CMK (cell line): ENCODE results near the gene STOX2.

ENCODE experiments used
- DNase-seq: peaks from one replicate; pipeline ENCODE4 v3.0.0-alpha.2; 2010; ENCODE audit warnings: low read depth

Gene STOX2

DNA sequence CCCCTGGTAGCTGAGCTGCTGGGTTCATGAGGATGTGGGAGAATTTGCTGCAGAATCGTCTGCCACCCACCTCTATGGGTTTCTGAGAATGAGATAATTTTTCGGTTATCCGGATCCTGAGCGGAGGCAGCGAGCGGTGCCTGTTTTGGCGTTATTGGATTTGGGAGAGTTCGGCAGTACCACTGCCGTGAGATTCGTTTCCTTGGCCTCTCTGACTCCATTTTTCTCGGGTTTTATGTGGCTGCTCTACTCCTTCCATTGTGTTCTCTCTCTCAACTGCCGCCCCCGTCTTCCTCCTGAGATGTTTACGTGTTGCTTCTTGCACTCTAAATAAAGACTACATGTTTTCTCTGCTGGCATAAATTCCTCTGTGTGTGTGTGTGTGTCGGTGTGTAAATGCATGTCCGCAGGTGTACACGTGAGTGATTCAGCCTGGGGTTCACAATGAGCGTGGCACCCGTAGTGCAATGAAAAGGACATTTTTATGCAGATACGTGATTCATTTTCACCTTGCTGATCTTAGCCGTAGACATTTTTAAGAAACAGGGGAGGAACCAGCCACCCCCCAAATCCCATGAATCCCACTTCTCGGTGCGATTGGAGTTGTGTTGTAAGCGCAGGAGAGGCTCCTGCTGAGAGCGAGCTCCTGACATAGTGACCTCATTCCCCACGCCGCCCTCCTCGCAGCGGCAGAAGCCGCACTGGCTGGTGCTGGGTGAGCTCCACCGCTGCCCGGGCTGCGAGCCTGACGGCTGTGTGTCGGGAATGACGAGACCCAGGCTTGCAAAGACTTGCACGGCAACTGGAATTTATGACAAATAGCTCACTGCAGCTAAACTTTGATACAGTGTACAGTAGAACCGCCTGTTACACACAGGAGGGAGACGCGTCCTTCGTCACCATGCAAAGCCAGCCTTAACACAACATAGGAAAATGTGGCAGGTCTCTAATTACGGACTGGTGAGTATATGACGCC, 82.2 kb downstream of the STOX2 start:
- no peak for DNase-seq

DNA sequence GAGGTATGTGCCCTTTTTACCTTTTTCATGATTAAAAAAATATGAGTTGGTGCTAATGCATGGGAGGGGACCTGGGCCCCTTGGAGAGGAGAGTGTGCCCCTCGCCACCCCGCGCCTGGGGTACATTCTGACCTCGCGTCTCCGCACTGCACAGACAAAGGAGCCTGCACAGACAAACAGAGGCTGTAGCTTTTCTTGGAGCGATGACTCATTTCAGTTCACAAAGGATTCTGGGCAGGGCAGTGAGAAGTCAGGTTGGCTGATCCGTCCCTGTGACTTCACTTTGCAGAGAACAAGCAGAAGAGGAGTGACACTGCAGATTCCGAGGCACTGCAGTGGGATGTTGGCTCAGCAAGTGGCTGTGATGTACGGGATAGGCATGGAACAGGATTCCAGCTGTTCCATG, 82.9 kb downstream of the STOX2 start:
- no peak for DNase-seq

DNA sequence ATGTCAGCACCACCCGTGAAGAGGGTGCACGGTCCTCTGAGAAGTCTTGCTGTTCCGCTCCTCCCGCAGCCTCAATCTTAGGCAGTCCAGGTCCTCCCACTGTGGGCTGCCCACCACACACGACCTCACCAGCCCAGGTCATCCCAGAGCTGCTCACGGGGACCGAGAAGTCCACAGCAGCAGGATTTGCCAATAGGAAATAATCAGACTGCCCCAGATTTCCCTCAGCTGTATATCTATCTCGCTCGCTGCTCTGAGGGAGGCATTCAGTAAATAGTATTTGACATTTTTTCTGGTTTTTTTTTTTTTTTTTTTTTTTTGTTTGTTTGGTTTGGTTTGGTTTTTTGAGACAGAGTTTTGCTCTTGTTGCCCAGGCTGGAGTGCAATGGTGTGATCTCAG, 83.8 kb downstream of the STOX2 start:
- no peak for DNase-seq

DNA sequence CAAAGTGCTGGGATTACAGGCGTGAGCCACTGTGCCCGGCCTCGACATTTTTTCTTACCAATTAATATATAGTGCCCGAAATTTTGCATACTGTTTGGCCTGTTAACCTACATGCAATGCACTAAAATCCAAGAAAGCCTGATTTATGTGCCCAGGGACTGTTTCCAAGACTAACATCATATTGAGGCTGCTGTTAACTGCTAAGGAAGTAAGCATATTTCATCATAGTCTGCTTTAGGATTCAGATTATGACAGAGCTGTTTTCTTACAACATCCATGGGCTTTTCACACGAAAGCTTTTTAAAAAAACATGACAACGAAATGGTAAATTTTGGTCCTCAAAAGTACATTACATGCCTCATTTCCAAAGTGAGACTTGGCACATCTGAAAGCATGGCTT, 84.4 kb downstream of the STOX2 start:
- no peak for DNase-seq

DNA sequence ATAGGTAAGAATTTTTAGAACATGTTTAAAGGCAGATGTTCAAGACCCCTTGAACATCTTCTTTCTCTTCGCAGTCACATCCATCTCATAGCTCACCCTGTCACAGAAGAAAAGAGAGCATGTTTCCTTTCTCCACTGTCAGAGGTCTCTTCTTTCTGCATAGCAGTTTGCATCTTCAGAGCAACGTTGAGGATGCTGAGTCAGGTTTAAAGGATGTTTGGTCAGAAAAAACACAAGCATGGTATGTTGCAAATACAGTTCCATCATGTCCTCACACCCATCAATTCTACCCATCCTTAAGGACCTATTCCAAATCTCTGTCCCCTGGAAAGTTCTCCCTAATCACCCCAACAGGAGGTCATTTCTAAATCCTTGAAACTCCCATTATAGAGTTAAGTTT, 84.8 kb downstream of the STOX2 start:
- DNase-seq: no peak

DNA sequence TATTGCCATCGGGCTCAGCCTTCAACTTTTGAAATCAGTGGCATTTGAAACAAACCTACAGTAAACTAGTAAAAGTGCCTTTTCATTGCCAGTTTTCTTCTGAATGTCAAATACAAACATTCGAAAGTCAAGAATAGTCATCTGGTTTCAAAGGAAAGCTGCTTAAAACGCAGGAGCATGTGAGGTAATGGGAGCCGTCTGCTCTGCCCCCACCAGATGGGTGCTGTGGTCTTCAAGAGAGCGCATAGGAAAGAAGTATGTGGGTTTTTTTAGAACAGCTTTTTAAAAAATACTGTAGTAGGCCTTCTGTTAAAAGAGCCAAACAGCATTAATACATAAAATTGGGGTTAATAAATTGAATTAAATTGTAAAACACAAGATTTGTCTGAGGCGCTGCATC, 88.6 kb downstream of the STOX2 start:
- DNase-seq: no peak

DNA sequence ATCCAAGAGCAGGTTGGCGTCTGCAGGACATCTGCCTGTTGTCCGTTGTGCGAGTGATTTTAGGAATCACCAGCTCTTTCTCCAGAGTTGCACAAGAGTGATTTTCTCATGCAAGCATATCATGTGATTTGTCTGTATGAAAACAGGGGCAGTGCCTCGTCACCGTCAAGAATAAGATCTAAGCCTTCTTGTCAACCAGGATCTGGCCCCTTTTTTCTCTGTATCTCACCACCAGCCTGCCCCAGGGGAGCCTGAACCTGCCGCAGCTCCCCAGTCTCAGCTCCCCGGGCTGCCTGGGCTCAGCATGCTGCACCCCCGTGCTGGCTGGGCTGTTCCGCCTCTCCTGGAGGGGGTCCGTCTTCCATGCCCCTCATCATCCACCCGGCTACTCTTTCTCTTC, 90.5 kb downstream of the STOX2 start:
- no peak for DNase-seq

DNA sequence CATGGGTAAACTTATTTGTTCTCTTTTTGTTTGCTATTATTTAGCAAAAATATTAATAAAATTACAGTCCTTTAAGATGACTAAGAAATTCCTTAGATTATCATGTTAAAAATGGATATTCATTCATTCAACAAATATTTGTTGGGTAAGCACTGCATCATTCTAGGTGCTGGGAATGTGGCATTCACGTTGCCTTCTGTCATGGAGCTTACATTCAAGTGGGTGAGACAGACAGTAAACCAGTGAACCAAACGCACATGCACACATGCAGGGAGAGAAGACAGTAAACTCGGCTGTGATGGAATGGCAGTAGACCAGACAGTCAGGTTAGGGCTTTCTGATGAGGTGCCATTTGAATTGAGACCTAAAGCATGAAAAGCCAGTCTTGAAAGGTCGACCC, 91.8 kb downstream of the STOX2 start:
- no peak for DNase-seq

DNA sequence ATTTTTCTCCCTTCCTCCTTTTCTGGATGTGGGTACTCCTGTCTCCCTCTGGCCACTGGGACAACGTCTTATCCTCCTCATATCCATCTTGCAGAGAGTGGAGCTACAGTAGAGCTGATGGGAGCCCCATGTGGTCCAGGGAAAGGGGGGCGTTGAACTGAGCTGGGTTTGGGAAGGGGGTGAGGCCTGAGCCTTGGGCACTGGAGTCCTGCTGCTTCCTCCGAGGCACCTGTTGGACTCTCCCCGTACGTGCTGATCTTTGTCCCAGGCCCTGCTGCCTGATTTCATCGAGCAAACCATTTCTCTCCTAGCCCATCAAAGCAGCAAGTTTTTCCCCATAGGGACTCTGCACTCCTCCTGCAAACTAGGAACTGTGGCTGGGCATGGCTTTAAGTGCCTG, 94.3 kb downstream of the STOX2 start:
- DNase-seq: no peak

DNA sequence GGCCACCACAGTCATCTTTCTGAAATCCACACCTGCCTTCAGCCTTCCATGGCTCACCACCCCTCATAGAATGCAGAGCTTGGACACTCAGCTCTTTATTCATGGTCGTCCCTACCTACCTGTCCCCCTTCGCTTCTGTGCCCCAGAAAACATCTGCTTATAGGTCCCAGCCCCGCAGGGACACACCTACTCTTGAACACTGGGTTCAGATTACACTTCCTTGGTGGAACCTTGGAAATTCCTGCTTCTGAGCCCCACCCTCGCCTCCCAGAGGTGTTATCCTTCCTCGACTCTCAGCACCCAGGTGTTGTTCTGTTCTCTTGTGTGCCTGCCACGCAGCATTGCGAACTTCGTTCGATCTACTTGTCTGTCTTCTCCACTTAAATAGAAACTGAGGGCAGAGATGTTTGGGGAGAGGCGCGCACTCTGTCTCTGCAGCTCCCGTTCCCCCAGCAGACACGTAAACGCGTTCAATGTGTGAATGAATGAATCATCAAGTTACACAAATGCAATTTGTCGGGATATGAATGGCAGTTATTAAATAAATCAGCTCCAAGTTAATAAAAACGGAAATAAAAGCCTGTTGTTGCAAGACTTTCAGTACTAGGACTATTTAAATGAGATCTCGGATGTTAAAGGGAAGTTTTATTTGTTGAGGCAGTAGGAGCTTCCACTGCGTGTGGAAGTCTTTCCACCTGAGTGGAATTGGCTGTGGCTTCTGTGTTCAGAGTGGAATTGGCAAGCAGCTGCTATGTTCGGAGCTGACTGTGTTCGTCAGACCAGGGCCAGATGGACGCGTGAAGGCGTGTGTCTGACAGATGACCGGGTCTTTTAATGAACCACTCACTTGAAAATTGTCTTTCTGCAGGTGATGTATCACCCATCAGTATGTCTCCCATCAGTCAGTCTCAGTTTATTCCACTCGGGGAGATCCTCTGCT, 95.6 kb downstream of the STOX2 start:
- no peak for DNase-seq

DNA sequence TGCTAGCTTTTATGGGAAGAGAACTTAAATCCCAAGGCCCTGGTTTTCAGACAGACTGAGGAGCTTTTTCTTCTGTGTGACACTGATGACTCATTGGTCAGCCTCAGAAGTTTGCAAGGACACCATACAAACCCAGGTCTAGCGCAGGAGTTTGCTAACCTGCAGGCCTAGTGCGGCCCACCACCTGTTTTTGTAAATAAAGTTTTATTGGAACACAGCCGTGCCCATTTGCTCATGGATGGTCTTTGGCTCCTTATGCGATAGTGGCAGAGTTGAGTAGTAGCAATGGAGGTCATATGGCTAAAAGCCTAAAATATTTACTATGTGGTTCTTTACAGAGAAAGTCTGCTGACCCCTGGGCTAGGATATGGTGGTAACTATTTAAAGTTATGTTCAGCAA, 98.3 kb downstream of the STOX2 start:
- no peak for DNase-seq

DNA sequence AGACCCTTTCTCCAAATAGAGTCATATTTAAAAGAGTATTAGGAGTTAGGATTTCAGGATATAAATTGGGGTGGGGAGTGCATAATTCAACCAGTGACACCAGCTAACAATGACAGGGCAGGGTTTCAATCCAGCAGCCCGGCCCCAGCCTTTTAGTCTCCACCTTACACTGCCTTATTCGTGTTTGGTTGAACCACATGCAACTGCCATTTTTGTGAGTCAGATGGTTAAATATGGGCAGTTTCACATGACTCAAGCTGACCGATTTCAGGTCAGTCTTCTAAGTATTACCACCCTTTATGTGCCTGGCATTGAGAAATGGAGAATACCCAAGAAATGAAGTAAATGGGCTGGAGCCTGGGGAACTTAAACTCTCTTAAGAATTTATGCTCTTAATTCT, 102.8 kb downstream of the STOX2 start:
- DNase-seq: no peak

DNA sequence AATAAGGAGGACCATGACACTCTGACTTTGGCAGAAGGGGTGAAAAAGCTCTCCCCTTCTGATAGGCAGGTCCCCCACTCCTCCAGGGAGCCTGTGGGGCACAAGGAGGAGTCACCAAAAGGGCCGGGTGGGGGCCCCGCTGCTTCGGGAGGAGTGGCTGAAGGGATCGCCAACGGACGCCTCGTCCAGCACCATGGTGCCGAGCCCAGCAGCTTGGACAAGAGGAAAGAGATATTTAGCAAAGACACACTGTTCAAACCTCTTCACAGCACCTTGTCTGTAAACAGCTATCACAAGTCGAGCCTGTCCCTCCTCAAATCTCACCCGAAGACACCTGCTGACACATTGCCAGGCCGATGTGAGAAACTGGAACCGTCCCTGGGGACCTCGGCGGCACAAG, 105.6 kb downstream of the STOX2 start:
- DNase-seq: no peak

DNA sequence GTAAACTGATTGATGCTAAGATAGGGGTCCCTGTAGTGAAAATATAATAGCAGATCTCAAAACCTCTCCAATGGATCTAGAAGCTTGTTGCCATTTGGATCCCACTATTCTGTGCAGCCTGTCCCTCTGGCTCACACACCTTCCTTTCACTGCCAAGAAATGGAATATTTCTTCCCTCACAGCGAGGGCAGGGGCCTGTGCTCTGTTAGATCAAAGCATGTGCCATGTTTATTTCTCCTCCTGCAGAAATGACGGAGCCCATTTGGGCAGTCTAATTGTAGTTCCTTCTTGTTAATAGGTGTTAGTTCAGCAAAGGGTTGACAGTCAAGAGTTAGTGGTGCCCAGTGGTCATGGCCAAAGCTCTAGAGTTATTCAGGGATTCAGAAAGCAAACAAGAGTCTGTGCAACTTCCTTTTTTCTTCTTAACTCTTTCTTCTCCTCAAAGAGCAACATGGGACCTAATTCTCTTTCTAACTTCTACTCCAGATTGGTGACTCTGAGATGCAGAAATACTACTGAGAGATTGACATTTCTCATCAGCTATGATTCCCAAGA, 106.8 kb downstream of the STOX2 start:
- DNase-seq: no peak

DNA sequence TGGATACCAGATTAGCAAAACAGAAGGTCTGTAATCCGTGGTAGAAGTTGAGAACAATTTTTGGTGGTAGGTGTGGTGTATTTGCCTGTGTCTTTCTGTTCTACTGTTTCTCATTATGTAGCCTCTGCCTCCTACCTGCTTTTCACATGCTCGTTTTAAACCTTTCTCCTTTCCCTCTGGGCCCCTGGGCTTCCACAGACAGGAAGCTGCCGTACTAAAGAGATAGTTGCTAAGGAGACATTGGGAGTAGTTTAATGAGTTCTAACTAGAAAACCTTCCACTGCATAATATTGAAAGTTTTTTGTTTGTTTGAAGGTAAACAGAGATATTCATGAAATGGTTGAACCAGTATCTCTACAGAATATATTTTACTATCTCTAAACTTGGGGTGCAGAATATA, 107.8 kb downstream of the STOX2 start:
- DNase-seq: no peak

DNA sequence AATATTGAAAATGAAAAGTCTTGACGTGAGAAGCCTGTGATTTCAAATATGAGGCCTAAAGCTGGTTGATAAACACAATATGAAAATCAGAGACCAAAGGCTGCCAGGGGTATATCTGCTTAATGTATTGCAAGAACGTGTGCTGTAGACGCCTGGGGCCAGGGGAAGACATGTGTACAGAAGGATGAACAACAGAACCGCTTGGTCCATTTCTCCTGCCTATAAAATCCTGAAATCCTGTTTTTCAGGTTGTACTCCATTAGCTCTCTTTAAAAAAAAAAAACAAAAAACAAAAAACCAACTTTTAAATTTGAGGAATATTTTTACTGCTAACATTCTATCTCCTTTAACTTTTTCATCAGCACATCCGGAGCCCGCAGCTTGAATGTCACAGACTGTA, 109.2 kb downstream of the STOX2 start:
- DNase-seq: no peak

DNA sequence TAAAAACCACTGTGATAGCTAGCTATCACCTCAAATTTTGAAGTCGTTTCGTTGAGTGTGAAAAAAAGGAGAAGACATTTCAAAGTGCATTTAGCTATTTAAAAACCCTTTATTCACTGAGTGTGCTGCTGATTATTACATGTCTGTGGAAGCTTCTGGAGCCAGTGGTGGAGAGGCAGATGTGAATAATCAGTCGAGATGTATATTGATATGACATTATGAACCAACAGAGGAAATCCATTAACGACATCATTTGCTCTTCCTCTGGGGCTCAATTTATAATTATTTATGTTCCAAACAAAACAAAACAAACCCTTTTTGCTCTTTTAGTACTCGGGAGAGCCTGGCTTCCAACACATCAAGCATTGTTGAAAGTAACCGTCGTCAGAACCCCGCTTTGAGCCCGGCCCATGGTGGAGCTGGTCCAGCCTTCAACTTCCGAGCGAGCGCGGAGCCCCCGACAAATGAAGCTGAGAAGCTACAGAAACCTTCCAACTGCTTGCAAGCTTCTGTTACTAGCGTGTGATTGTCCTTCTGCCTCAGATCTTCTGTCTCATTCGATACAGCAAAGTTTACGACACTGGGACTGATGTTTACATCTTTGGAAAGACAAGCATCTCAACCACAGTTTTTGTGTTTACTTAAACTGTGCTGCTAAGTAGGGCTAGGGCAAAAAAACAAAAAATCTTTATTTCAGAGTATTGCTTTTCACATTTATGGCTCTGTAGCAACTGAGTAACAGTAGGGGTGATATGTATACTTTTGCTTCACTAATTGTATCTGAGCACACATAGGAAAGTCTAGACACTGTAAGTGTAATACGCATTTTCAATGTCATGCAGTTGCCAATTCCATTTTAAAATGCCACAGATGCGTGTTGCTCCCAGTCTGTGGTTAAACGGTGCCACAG, 111.9 kb downstream of the STOX2 start:
- DNase-seq: no peak

DNA sequence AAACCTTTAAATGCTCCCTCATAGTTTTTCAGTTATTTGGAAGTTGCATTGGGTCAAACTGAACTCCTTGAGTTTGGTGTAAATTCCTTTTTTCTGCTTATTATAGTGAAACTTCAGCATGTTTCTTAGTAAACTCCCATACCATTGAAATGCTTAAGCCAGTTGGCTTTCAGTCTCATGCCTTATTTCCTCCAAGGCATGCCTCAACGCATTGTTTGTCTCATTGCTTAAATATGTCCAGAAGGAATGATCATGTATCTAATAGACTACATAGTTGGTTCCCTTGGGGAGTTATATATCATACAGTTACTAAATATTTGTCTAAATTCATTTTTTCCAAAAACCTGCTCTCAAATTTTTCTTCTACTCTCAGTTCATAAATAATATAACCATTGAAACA, 114.0 kb downstream of the STOX2 start:
- no peak for DNase-seq

DNA sequence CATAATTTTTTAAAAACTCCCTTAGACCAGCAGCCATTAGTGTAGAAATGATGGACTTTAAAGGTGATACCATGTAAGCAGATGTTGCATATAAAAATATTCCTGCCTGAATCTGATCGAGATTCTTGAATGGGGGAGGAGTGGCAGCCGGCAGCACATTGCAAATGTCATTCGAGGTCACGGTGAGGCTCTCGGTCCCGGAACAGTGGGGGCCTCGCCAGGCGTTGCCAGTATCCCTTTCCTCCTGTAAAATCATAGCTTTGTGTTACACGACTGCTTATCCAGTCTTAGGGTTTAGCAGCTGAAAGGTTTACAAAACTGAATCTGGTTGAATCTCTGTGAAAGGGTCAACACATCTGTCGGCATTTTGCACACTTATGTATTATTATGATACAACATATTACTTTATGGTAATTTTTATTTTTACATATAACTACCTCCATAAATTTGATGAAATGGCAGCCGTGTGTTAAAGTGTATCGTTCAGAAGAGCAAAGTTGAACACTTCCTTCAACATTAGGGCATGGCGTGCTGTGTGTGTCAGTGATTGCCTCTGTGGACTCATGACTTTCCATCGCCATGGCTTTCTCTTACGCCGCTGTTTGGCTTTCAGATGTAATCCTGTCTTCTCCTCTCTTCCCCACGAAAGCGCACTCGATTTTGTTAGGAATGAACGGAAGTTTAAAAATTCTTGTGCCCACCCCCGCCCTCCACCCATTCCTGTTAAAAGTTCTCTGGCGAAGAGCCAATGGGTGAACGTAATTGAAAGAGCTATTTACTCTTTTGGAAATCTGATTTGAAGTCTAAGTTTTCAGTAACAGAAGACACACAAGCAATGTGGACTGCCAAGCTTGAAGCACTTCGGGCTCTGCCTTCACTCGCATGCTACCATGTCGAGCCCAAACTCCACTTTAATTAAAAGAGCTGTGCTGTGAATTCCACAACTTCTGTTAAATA, 114.8 kb downstream of the STOX2 start:
- no peak for DNase-seq

DNA sequence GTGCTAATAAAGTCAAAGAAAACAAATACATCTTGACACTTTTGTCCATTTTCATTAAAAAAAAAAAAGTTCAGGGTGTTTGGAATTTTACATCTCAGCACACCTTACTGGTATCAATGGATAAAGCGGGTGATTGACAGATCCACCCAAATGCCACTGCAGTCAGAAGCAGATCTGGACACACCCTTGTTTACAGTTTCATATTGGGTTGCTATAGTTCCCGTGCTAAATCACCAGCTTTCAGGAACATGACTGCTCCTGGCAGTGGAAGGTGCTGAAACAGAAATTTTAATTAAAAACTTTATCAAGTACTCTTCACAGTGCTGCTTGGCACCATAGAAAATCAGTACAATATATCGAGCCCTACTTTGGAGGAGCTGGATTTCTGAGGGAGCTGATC, 116.3 kb downstream of the STOX2 start:
- no peak for DNase-seq
